ENCODE results near the gene ARAP2. TPM values are rescaled to one million over a fixed set of nuclear protein-coding genes. Genes with fewer than 3 reads are reported as not detected.

The ARAP2 gene
- total and polyA plus RNA-seq, 9 donors, result 0.76 to 77.3 (median 5.9) TPM

GRCh38 chr4:36043901-36044300, 200.4 kb downstream of the ARAP2 start:
- Histone ChIP-seq H3K9me3 (no peaks in the 10 kb centered on the region), H3K27ac (no peak overlapping the region), H3K4me1 (ENCODE audit: insufficient read depth) (no peaks in the 10 kb centered on the region), H3K4me3 (no peak overlapping the region), H3K27me3 (no peaks in the 10 kb centered on the region), H3K36me3 (no peaks in the 10 kb centered on the region)
- TF ChIP-seq CTCF (IDR thresholded peaks at IDR 0.05), result no peak
- intact Hi-C loops (cut with DNase I), result no loop called here
- DNase-seq, result no peak
- 79 to 88% (median 87%) methylated on average over 6 of the region's 6 CpGs for WGBS, 3 donors

- no peak for DNase-seq
- H3K4me1 ChIP-seq (ENCODE audit: insufficient read depth), result no peaks in the 10 kb centered on the region
These were observed 201.1 kb downstream of the ARAP2 start for GRCh38 chr4:36043241-36043640.

DNA sequence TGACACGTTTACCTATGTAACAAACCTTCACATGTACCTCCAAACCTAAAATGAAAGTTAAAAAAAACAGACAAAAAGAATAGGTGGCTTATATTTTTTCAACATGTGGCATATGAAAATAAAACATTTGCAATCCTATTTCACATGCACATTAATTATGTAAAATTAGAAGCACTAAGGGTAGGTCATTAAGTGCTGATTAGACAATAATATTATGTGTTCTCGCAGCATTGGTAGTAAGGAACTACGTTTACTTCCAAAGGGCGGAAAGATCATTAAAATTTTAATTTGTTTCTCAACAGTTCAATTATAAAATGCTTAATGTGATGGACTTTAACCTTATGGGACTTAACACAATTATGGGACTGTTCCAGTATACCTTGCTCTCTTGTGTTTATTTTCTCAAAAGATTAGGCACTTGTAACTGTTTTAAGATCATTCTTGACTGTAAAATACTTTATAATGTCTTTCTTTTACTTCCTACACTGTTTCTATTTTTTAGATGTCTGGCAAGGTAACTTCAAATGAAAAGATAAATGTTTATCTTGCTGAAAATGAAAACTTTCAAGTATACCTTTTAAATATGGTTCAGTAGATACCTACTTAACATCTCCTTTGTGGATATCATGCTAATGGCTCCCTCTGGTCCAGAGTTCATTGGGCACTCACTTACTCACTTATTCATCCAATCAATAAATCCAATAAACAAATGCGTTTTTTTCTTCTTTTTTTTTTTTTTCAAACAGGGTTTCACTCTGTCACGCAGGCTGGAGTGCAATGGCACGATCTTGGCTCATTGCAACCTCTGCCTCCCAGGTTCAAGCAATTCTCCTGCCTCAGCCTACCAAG, 202.0 kb downstream of the ARAP2 start:
- intact Hi-C loops (cut with DNase I), result no loop called here
- 80 to 81% (median 81%) methylated on average over 7 of the region's 7 CpGs for WGBS, 3 donors
- Histone ChIP-seq H3K27ac (no peak overlapping the region), H3K27me3 (no peaks in the 10 kb centered on the region), H3K4me1 (ENCODE audit: insufficient read depth) (no peaks in the 10 kb centered on the region), H3K36me3 (no peaks in the 10 kb centered on the region), H3K9me3 (no peaks in the 10 kb centered on the region), H3K4me3 (no peak overlapping the region)
- TF ChIP-seq EP300 (IDR thresholded peaks at IDR 0.05) (no peak), CTCF (IDR thresholded peaks at IDR 0.05) (no peak), POLR2A (IDR thresholded peaks at IDR 0.05) (no peak)
- DNase-seq, result no peak

More at GRCh38 chr4:36043241-36043640, 201.1 kb downstream of the ARAP2 start:
- intact Hi-C loops (cut with DNase I), result no loop called here
- 72 to 80% (median 73%) methylated on average over 4 of the region's 4 CpGs for WGBS, 3 donors
- Histone ChIP-seq H3K9me3 (no peaks in the 10 kb centered on the region), H3K27me3 (no peaks in the 10 kb centered on the region), H3K27ac (no peak overlapping the region), H3K36me3 (no peaks in the 10 kb centered on the region), H3K4me3 (no peak overlapping the region)
- TF ChIP-seq EP300 (IDR thresholded peaks at IDR 0.05) (no peak), POLR2A (IDR thresholded peaks at IDR 0.05) (no peak), CTCF (IDR thresholded peaks at IDR 0.05) (no peak)

DNA sequence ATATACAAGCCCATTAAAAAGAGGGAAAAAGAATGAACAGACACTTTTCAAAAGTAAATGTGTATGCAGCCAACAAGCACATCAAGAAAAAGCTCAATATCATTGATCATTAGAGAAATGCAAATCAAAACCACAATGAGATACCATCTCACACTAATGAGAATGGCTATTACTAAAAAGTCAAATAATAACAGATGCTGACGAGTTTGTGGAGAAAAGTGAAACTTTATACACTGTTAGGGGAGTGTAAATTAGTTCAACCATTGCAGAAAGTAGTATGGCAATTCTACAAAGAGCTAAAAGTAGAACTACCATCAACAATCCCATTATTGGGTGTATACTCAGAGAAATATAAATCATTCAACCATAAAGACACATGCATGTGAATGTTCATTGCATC, 203.0 kb downstream of the ARAP2 start:
- Histone ChIP-seq H3K9me3 (no peaks in the 10 kb centered on the region), H3K4me1 (ENCODE audit: insufficient read depth) (no peaks in the 10 kb centered on the region), H3K27me3 (no peaks in the 10 kb centered on the region), H3K27ac (no peak overlapping the region), H3K36me3 (no peaks in the 10 kb centered on the region), H3K4me3 (no peak overlapping the region)
- no peak for DNase-seq
- WGBS, 3 donors, result 19 to 38% (median 26%) methylated on average over 1 of the region's 1 CpG
- intact Hi-C loops (cut with DNase I), result no loop called here
- TF ChIP-seq CTCF (IDR thresholded peaks at IDR 0.05) (no peak), EP300 (IDR thresholded peaks at IDR 0.05) (no peak), POLR2A (IDR thresholded peaks at IDR 0.05) (no peak)
